Measurements from ENCODE around the gene ZNF474. TPM values are rescaled to one million over a fixed set of nuclear protein-coding genes. Genes with fewer than 3 reads are reported as not detected.
A peak's percentile ranks its signal among the peaks of the same experiment; 100 is the strongest.

Gene ZNF474
- total RNA-seq, 2 donors from 2014 or later: not detected

GRCh38 chr5:122183788-122184170 lies 54.4 kb downstream of the ZNF474 start:
- Histone ChIP-seq H3K4me3 (no peak overlapping the region), H3K4me1 (peaks cover 0 to 18% of the 10 kb centered on the region in 2 donors), H3K9me3 (no peaks in the 10 kb centered on the region), H3K27ac (peak overlapping the region; percentile 28 to 38), H3K36me3 (no peaks in the 10 kb centered on the region), H3K27me3 (no peaks in the 10 kb centered on the region)
- no peak for DNase-seq (ENCODE audit: low spot score)
- no peak for TF ChIP-seq CTCF (IDR thresholded peaks at IDR 0.05)

GRCh38 chr5:122184676-122185255 lies 55.4 kb downstream of the ZNF474 start:
- no peak for TF ChIP-seq CTCF (IDR thresholded peaks at IDR 0.05)
- H3K4me3 ChIP-seq: no peak overlapping the region
- peak overlapping the region in 1 of 2 donors; percentile 28 for H3K27ac ChIP-seq
- H3K36me3 ChIP-seq: no peaks in the 10 kb centered on the region
- H3K9me3 ChIP-seq: no peaks in the 10 kb centered on the region
- no peak for DNase-seq (ENCODE audit: low spot score)
- no peaks in the 10 kb centered on the region for H3K27me3 ChIP-seq
- peaks cover 0 to 18% of the 10 kb centered on the region in 2 donors for H3K4me1 ChIP-seq

- Histone ChIP-seq H3K27me3 (no peaks in the 10 kb centered on the region), H3K27ac (no peak overlapping the region), H3K36me3 (no peaks in the 10 kb centered on the region), H3K4me1 (peaks cover 0 to 11% of the 10 kb centered on the region in 2 donors), H3K9me3 (no peaks in the 10 kb centered on the region), H3K4me3 (no peak overlapping the region)
- TF ChIP-seq CTCF (IDR thresholded peaks at IDR 0.05): no peak
- no peak for DNase-seq (ENCODE audit: low spot score)
Measured at GRCh38 chr5:122187426-122187825, 58.1 kb downstream of the ZNF474 start.

GRCh38 chr5:122190156-122190555 lies 60.8 kb downstream of the ZNF474 start:
- Histone ChIP-seq H3K4me1 (no peaks in the 10 kb centered on the region), H3K9me3 (no peaks in the 10 kb centered on the region), H3K27ac (no peak overlapping the region), H3K36me3 (no peaks in the 10 kb centered on the region), H3K4me3 (no peak overlapping the region), H3K27me3 (no peaks in the 10 kb centered on the region)
- no peak for TF ChIP-seq CTCF (IDR thresholded peaks at IDR 0.05)
- DNase-seq (ENCODE audit: low spot score): no peak

GRCh38 chr5:122192497-122193496 lies 63.5 kb downstream of the ZNF474 start:
- H3K27me3 ChIP-seq: no peaks in the 10 kb centered on the region
- TF ChIP-seq CTCF (IDR thresholded peaks at IDR 0.05): peak; percentile 46 to 70
- no peak overlapping the region for H3K27ac ChIP-seq
- no peaks in the 10 kb centered on the region for H3K9me3 ChIP-seq
- H3K4me1 ChIP-seq: no peaks in the 10 kb centered on the region
- no peak overlapping the region for H3K4me3 ChIP-seq
- no peak for DNase-seq (ENCODE audit: low spot score)
- H3K36me3 ChIP-seq: no peaks in the 10 kb centered on the region

All from right atrium auricular region (tissue), 2 donors.